ENCODE measurements around the gene TMPRSS4. TPM values are rescaled to one million over a fixed set of nuclear protein-coding genes. Genes with fewer than 3 reads are reported as not detected.

Gene TMPRSS4
- total RNA-seq, 2 experiments from 2014 or later, result not detected

GRCh38 chr11:118164885-118165284 is 88.0 kb downstream of the TMPRSS4 start:
- no peak overlapping the region for H3K4me3 ChIP-seq (ENCODE audit: low read length)

DNA sequence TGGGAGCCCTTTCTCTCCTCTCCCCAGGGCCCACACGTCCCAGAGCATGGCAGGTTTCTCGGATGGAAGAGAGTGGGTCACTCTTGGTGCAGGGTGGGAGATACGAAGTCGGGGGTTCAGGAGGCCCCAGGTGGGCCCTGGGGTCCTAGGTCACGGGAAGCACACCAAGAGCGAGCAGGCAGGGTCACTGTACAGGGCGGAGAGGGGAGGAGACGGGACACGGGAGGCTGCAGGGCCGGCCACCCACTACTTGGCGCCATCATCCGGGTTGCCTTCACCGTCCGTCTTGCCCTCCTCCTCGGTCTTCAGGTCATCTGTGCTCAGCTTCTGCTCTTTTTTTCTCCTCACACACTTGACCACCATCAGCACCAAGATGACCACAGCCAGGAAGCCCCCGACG is 89.8 kb downstream of the TMPRSS4 start:
- H3K9me3 ChIP-seq (ENCODE audit: control insufficient read depth in 1 of 2, insufficient read depth in 1 of 2, low read length in 2 of 2), result no peaks in the 10 kb centered on the region
- ATAC-seq (ENCODE audit: poor library complexity) (no peak), DNase-seq (no peak)
- Mint-ChIP-seq H3K4me3 (no peak overlapping the region), H3K4me1 (ENCODE audit: low read depth) (peaks cover 2% of the 10 kb centered on the region), H3K9me3 (no peaks in the 10 kb centered on the region), H3K36me3 (ENCODE audit: low read depth) (no peaks in the 10 kb centered on the region), H3K27ac (no peak overlapping the region), H3K27me3 (peaks cover 11% of the 10 kb centered on the region)
- CTCF ChIA-PET, result no interaction called here
- intact Hi-C loops (cut with DNase I, micrococcal nuclease), result no loop called here
- peaks cover 2 to 4% of the 10 kb centered on the region in 2 experiments for H3K27me3 ChIP-seq (ENCODE audit: control insufficient read depth in 1 of 2, insufficient read depth in 2 of 2, low read length in 2 of 2)
- H3K4me1 ChIP-seq (ENCODE audit: insufficient read depth, low read length), result peaks cover 5% of the 10 kb centered on the region
- no peak overlapping the region for H3K27ac ChIP-seq (ENCODE audit: low read depth in 1 of 2, low read length in 2 of 2)
- no peak overlapping the region for H3K4me3 ChIP-seq (ENCODE audit: low read length)
- no peak for TF ChIP-seq CTCF (IDR thresholded peaks at IDR 0.05)
- no peaks in the 10 kb centered on the region for H3K36me3 ChIP-seq (ENCODE audit: insufficient read depth, low read length)
- POLR2A ChIA-PET, result no interaction called here

More at GRCh38 chr11:118164885-118165284, 88.0 kb downstream of the TMPRSS4 start:
- H3K9me3 ChIP-seq (ENCODE audit: control insufficient read depth in 1 of 2, insufficient read depth in 1 of 2, low read length in 2 of 2), result no peaks in the 10 kb centered on the region
- H3K4me1 Mint-ChIP-seq (ENCODE audit: low read depth), result no peaks in the 10 kb centered on the region
- H3K27ac Mint-ChIP-seq, result no peak overlapping the region
- H3K9me3 Mint-ChIP-seq, result no peaks in the 10 kb centered on the region
- no peak overlapping the region for H3K4me3 Mint-ChIP-seq
- no peaks in the 10 kb centered on the region for H3K36me3 Mint-ChIP-seq (ENCODE audit: low read depth)
- ATAC-seq (ENCODE audit: poor library complexity) (no peak), DNase-seq (no peak)
- no peak overlapping the region for H3K27ac ChIP-seq (ENCODE audit: low read depth in 1 of 2, low read length in 2 of 2)
- TF ChIP-seq CTCF (IDR thresholded peaks at IDR 0.05), result no peak
- H3K27me3 Mint-ChIP-seq, result peaks cover 19% of the 10 kb centered on the region
- H3K36me3 ChIP-seq (ENCODE audit: insufficient read depth, low read length), result no peaks in the 10 kb centered on the region
- ChIA-PET POLR2A (no interaction called here), CTCF (no interaction called here)
- H3K27me3 ChIP-seq (ENCODE audit: control insufficient read depth in 1 of 2, insufficient read depth in 2 of 2, low read length in 2 of 2), result peaks cover 4 to 6% of the 10 kb centered on the region in 2 experiments
- no peaks in the 10 kb centered on the region for H3K4me1 ChIP-seq (ENCODE audit: insufficient read depth, low read length)
- intact Hi-C loops (cut with DNase I, micrococcal nuclease), result no loop called here

DNA sequence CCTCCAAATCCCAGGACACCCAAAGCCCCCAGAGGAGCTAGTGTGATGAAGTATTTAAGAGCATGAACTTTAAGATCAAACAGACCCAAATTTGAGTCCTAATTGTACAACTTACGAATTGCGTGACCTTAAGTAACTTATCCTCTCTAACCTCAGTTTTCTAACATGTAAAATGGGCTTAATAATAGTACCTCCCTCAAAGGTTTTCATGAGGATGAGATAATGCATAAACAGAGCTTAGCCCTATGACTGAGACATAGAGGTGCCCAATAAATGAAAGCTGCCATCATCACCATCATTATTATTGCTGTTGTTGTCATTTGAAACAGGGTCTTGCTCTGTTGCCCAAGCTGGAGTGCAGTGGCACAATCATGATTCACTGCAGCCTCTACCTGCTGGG is 90.4 kb downstream of the TMPRSS4 start:
- peaks cover 2 to 4% of the 10 kb centered on the region in 2 experiments for H3K27me3 ChIP-seq (ENCODE audit: control insufficient read depth in 1 of 2, insufficient read depth in 2 of 2, low read length in 2 of 2)
- H3K27ac ChIP-seq (ENCODE audit: low read depth in 1 of 2, low read length in 2 of 2), result no peak overlapping the region
- Mint-ChIP-seq H3K4me3 (no peak overlapping the region), H3K9me3 (no peaks in the 10 kb centered on the region), H3K27me3 (peaks cover 5% of the 10 kb centered on the region), H3K36me3 (ENCODE audit: low read depth) (no peaks in the 10 kb centered on the region), H3K27ac (no peak overlapping the region), H3K4me1 (ENCODE audit: low read depth) (peaks cover 5% of the 10 kb centered on the region)
- H3K4me3 ChIP-seq (ENCODE audit: low read length), result no peak overlapping the region
- no peaks in the 10 kb centered on the region for H3K9me3 ChIP-seq (ENCODE audit: control insufficient read depth in 1 of 2, insufficient read depth in 1 of 2, low read length in 2 of 2)
- no peak for ATAC-seq (ENCODE audit: poor library complexity)
- H3K36me3 ChIP-seq (ENCODE audit: insufficient read depth, low read length), result no peaks in the 10 kb centered on the region
- H3K4me1 ChIP-seq (ENCODE audit: insufficient read depth, low read length), result peaks cover 8% of the 10 kb centered on the region
- CTCF ChIA-PET, result no interaction called here
- TF ChIP-seq CTCF (IDR thresholded peaks at IDR 0.05), result no peak
- DNase-seq, result no peak
- intact Hi-C loops (cut with DNase I, micrococcal nuclease), result no loop called here
- POLR2A ChIA-PET, result no interaction called here

All from CD4-positive, alpha-beta T cell (primary cell).